Activated naive CD4-positive, alpha-beta T cell treated with anti-CD3 and anti-CD28 coated beads for 36 hours (primary cell): ENCODE measurements around the gene HK1. TPM values are rescaled to one million over a fixed set of nuclear protein-coding genes. Genes with fewer than 3 reads are reported as not detected.

Experiments used
- CTCF ChIA-PET: fragments of 350-600 bp; sonication (Branson Sonifier 250); formaldehyde crosslinking; loops from one replicate; lab custom pipeline; 2021; ENCODE audit warnings: antibody characterized with exemption; lab: Charles Lee
- DNase-seq: peaks from one replicate; pipeline ENCODE4 v3.0.0-alpha.2; 2020
- H3K27ac Mint-ChIP-seq: one replicate; pipeline ENCODE4 v1.8.0; 2021; ENCODE audit warnings: mild to moderate bottlenecking, mixed read lengths
- H3K27me3 Mint-ChIP-seq: one replicate; pipeline ENCODE4 v1.8.0; 2021; ENCODE audit warnings: low read depth, mixed read lengths
- H3K36me3 Mint-ChIP-seq: one replicate; pipeline ENCODE4 v1.8.0; 2021; ENCODE audit warnings: low read depth, mixed read lengths
- H3K4me1 Mint-ChIP-seq: one replicate; pipeline ENCODE4 v1.8.0; 2021; ENCODE audit warnings: low read depth, mixed read lengths
- H3K4me3 Mint-ChIP-seq: one replicate; pipeline ENCODE4 v1.8.0; 2021; ENCODE audit warnings: mild to moderate bottlenecking, moderate library complexity, mixed read lengths
- H3K9me3 Mint-ChIP-seq: one replicate; pipeline ENCODE4 v1.8.0; 2021; ENCODE audit warnings: mixed read lengths
- intact Hi-C: fragments of 100-400 bp; cut with micrococcal nuclease; formaldehyde crosslinking; loops from one replicate; pipeline ENCODE4 v1.15.1; 2023
- total RNA-seq, 2 experiments: library from RNA; stranded (reverse); gene quantifications; one replicate each; pipeline ENCODE4 v1.2.3, GENCODE V29; 2021

HK1 gene
- total RNA-seq, 2 experiments from 2014 or later = 172 to 179 TPM

- Mint-ChIP-seq H3K9me3 (no peaks in the 10 kb centered on the region), H3K4me1 (peaks cover 8% of the 10 kb centered on the region), H3K4me3 (no peak overlapping the region), H3K27me3 (no peaks in the 10 kb centered on the region), H3K36me3 (no peaks in the 10 kb centered on the region), H3K27ac (no peak overlapping the region)
- intact Hi-C loops = loop anchor here (1.0 kb wide), 1 partner anchor 176 kb away; no protein-coding TSS in a partner anchor
- CTCF ChIA-PET = interaction anchor here (0.6 to 0.7 kb wide), 2 partner anchors 37 to 94 kb away, joined by 3 to 4 read pairs; no protein-coding TSS in a partner anchor
- peak; percentile 60 for DNase-seq
These were observed 135.0 kb downstream of the HK1 start for GRCh38 chr10:69413221-69413865.

- CTCF ChIA-PET = interaction anchor here (1.0 kb wide), 1 partner anchor 12 kb away, joined by 3 read pairs; no protein-coding TSS in a partner anchor
- H3K27me3 Mint-ChIP-seq = no peaks in the 10 kb centered on the region
- DNase-seq = no peak
- H3K4me3 Mint-ChIP-seq = no peak overlapping the region
- H3K36me3 Mint-ChIP-seq = no peaks in the 10 kb centered on the region
- peaks cover 3% of the 10 kb centered on the region for H3K4me1 Mint-ChIP-seq
- no peaks in the 10 kb centered on the region for H3K9me3 Mint-ChIP-seq
- no peak overlapping the region for H3K27ac Mint-ChIP-seq
- intact Hi-C loops = no loop called here
These were observed 136.0 kb downstream of the HK1 start for GRCh38 chr10:69414036-69415018.

GRCh38 chr10:69415049-69415448 is 136.8 kb downstream of the HK1 start:
- intact Hi-C loops = no loop called here
- Mint-ChIP-seq H3K4me3 (no peak overlapping the region), H3K36me3 (no peaks in the 10 kb centered on the region), H3K27me3 (no peaks in the 10 kb centered on the region), H3K27ac (no peak overlapping the region), H3K9me3 (no peaks in the 10 kb centered on the region), H3K4me1 (peaks cover 2% of the 10 kb centered on the region)
- CTCF ChIA-PET = interaction anchor here (1.0 kb wide), 1 partner anchor 12 kb away, joined by 3 read pairs; no protein-coding TSS in a partner anchor
- DNase-seq = no peak

- Mint-ChIP-seq H3K4me1 (peaks cover 2% of the 10 kb centered on the region), H3K27ac (no peak overlapping the region), H3K9me3 (no peaks in the 10 kb centered on the region), H3K36me3 (no peaks in the 10 kb centered on the region), H3K4me3 (no peak overlapping the region), H3K27me3 (no peaks in the 10 kb centered on the region)
- no peak for DNase-seq
- intact Hi-C loops = no loop called here
- CTCF ChIA-PET = interaction anchor here (1.0 kb wide), 1 partner anchor 11 kb away, joined by 3 read pairs; no protein-coding TSS in a partner anchor
These were observed 137.7 kb downstream of the HK1 start for GRCh38 chr10:69415951-69416350.

GRCh38 chr10:69416695-69417094 is 138.4 kb downstream of the HK1 start, which contains the start of gene TACR2:
Gene TACR2, minus strand, starts transcription at chr10:69416918. Its CDS starts 595 bp downstream, at chr10:69416323.
- Mint-ChIP-seq H3K27me3 (no peaks in the 10 kb centered on the region), H3K4me3 (no peak within 1 kb of the TSS), H3K4me1 (peaks cover 2% of the 10 kb centered on the region), H3K27ac (no peak within 1 kb of the TSS), H3K9me3 (no peaks in the 10 kb centered on the region), H3K36me3 (no peaks in the 10 kb centered on the region)
- CTCF ChIA-PET = no interaction called here
- intact Hi-C loops = no loop called here
- no peak for DNase-seq

- no peak overlapping the region for H3K27ac Mint-ChIP-seq
- intact Hi-C loops = no loop called here
- peaks cover 6% of the 10 kb centered on the region for H3K4me1 Mint-ChIP-seq
- no peak for DNase-seq
- CTCF ChIA-PET = interaction anchor here (1.6 kb wide), 1 partner anchor 90 kb away, joined by 4 read pairs; no protein-coding TSS in a partner anchor
- H3K9me3 Mint-ChIP-seq = no peaks in the 10 kb centered on the region
- no peaks in the 10 kb centered on the region for H3K27me3 Mint-ChIP-seq
- no peak overlapping the region for H3K4me3 Mint-ChIP-seq
- no peaks in the 10 kb centered on the region for H3K36me3 Mint-ChIP-seq
These were observed 139.2 kb downstream of the HK1 start for GRCh38 chr10:69417542-69417941.

- H3K27me3 Mint-ChIP-seq = no peaks in the 10 kb centered on the region
- intact Hi-C loops = no loop called here
- no peaks in the 10 kb centered on the region for H3K9me3 Mint-ChIP-seq
- no peak overlapping the region for H3K27ac Mint-ChIP-seq
- DNase-seq = no peak
- CTCF ChIA-PET = interaction anchor here (0.5 to 1.6 kb wide), 2 partner anchors 59 to 89 kb away, joined by 4 read pairs; no protein-coding TSS in a partner anchor
- H3K4me3 Mint-ChIP-seq = no peak overlapping the region
- H3K36me3 Mint-ChIP-seq = no peaks in the 10 kb centered on the region
- H3K4me1 Mint-ChIP-seq = peaks cover 6% of the 10 kb centered on the region
These were observed 139.9 kb downstream of the HK1 start for GRCh38 chr10:69418052-69418752.

GRCh38 chr10:69419096-69419743 is 140.9 kb downstream of the HK1 start:
- CTCF ChIA-PET = interaction anchor here (0.6 to 1.6 kb wide), 2 partner anchors 88 to 105 kb away, joined by 3 to 4 read pairs; no protein-coding TSS in a partner anchor
- H3K27ac Mint-ChIP-seq = no peak overlapping the region
- DNase-seq = no peak
- no peaks in the 10 kb centered on the region for H3K27me3 Mint-ChIP-seq
- no peaks in the 10 kb centered on the region for H3K9me3 Mint-ChIP-seq
- H3K36me3 Mint-ChIP-seq = no peaks in the 10 kb centered on the region
- intact Hi-C loops = no loop called here
- no peak overlapping the region for H3K4me3 Mint-ChIP-seq
- peaks cover 14% of the 10 kb centered on the region for H3K4me1 Mint-ChIP-seq

GRCh38 chr10:69419744-69420126 is 141.4 kb downstream of the HK1 start:
- Mint-ChIP-seq H3K27me3 (no peaks in the 10 kb centered on the region), H3K27ac (no peak overlapping the region), H3K9me3 (no peaks in the 10 kb centered on the region), H3K4me3 (no peak overlapping the region), H3K4me1 (peaks cover 16% of the 10 kb centered on the region), H3K36me3 (no peaks in the 10 kb centered on the region)
- no peak for DNase-seq
- CTCF ChIA-PET = interaction anchor here (0.6 kb wide), 1 partner anchor 105 kb away, joined by 3 read pairs; no protein-coding TSS in a partner anchor
- intact Hi-C loops = no loop called here

GRCh38 chr10:69421611-69422308 is 143.5 kb downstream of the HK1 start:
- H3K27ac Mint-ChIP-seq = no peak overlapping the region
- DNase-seq = no peak
- no peak overlapping the region for H3K4me3 Mint-ChIP-seq
- H3K27me3 Mint-ChIP-seq = no peaks in the 10 kb centered on the region
- CTCF ChIA-PET = interaction anchor here (1.6 kb wide), 1 partner anchor 93 kb away, joined by 4 read pairs; no protein-coding TSS in a partner anchor
- no peaks in the 10 kb centered on the region for H3K36me3 Mint-ChIP-seq
- H3K9me3 Mint-ChIP-seq = no peaks in the 10 kb centered on the region
- intact Hi-C loops = no loop called here
- H3K4me1 Mint-ChIP-seq = peaks cover 36% of the 10 kb centered on the region

GRCh38 chr10:69422676-69423075 is 144.4 kb downstream of the HK1 start:
- H3K27ac Mint-ChIP-seq = no peak overlapping the region
- intact Hi-C loops = no loop called here
- no peaks in the 10 kb centered on the region for H3K36me3 Mint-ChIP-seq
- H3K9me3 Mint-ChIP-seq = no peaks in the 10 kb centered on the region
- H3K4me3 Mint-ChIP-seq = no peak overlapping the region
- CTCF ChIA-PET = interaction anchor here (1.1 kb wide), 1 partner anchor 22 kb away, joined by 3 read pairs; no protein-coding TSS in a partner anchor
- DNase-seq = no peak
- no peaks in the 10 kb centered on the region for H3K27me3 Mint-ChIP-seq
- peaks cover 40% of the 10 kb centered on the region for H3K4me1 Mint-ChIP-seq
